Sigmoid colon (tissue), 4 donors: Measurements from ENCODE around the gene SLIT1.

Experiments used
- POLR2AphosphoS5 ChIP-seq, 4 donors: sonication (generic); formaldehyde crosslinking; IDR thresholded peaks; one replicate each; pipeline ENCODE4 v1.6.1; 2017; ENCODE audit warnings: antibody characterized with exemption in 4 of 4
- TF ChIP-seq, protein P1 (sequence below), 4 experiments: fragments of 450-650 bp in 3 of 4; fragments of 200-600 bp in 1 of 4; IDR thresholded peaks; one replicate each; pipeline ENCODE4 v1.5.1; 2016 to 2019; ENCODE audit warnings: antibody characterized with exemption in 4 of 4, mild to moderate bottlenecking in 3 of 4, moderate library complexity in 2 of 4

DNA sequence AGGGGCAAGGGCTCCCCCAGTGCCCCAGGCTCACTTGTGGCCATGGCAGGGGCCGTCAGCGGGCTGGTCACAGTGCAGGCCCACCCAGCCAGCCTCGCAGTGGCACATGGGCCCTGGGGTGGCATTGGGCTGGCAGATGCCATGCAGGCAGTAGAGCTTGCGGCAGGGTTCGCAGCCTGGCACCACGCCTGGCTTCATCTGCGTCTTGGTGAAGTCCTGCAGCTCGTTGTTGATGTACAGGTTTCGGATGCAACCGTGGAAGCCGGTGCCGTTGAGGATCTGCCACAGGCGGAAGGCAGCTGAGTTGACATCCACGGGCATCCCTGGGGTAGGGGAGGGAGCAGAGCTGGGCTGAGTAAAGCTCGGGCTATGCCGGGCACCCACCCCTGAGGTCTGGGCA lies 183.1 kb downstream of the SLIT1 start:
- TF ChIP-seq, protein P1, sequence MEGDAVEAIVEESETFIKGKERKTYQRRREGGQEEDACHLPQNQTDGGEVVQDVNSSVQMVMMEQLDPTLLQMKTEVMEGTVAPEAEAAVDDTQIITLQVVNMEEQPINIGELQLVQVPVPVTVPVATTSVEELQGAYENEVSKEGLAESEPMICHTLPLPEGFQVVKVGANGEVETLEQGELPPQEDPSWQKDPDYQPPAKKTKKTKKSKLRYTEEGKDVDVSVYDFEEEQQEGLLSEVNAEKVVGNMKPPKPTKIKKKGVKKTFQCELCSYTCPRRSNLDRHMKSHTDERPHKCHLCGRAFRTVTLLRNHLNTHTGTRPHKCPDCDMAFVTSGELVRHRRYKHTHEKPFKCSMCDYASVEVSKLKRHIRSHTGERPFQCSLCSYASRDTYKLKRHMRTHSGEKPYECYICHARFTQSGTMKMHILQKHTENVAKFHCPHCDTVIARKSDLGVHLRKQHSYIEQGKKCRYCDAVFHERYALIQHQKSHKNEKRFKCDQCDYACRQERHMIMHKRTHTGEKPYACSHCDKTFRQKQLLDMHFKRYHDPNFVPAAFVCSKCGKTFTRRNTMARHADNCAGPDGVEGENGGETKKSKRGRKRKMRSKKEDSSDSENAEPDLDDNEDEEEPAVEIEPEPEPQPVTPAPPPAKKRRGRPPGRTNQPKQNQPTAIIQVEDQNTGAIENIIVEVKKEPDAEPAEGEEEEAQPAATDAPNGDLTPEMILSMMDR (IDR thresholded peaks at IDR 0.05): no peak
- TF ChIP-seq POLR2AphosphoS5 (IDR thresholded peaks at IDR 0.05): no peak
